ENCODE measurements around the gene LTB.

Gene LTB

GRCh38 chr6:31575952-31576685 lies 6.1 kb downstream of the LTB start:
- no peak for DNase-seq (ENCODE audit: low read depth)

GRCh38 chr6:31575335-31575901 lies 6.8 kb downstream of the LTB start, which contains the start of gene TNF:
Gene TNF, plus strand, starts transcription at chr6:31575565. Its CDS starts 177 bp downstream, at chr6:31575742.
- DNase-seq (ENCODE audit: low read depth), result peak; percentile 76

GRCh38 chr6:31574106-31575061 lies 7.8 kb downstream of the LTB start:
- no peak for DNase-seq (ENCODE audit: low read depth)

- DNase-seq (ENCODE audit: low read depth), result no peak
These were observed 8.8 kb downstream of the LTB start for GRCh38 chr6:31573239-31574105.

GRCh38 chr6:31572041-31572911 lies 9.9 kb downstream of the LTB start, which contains the start of gene LTA:
Gene LTA, plus strand, starts transcription at chr6:31572289. Its CDS starts 454 bp downstream, at chr6:31572743.
- DNase-seq (ENCODE audit: low read depth), result peak; percentile 55

GRCh38 chr6:31569861-31570536 lies 12.2 kb downstream of the LTB start:
- no peak for DNase-seq (ENCODE audit: low read depth)

- DNase-seq (ENCODE audit: low read depth), result no peak
These were observed 13.7 kb downstream of the LTB start for GRCh38 chr6:31568537-31568961.

- no peak for DNase-seq (ENCODE audit: low read depth)
These were observed 14.5 kb downstream of the LTB start for GRCh38 chr6:31567531-31568370.

- DNase-seq (ENCODE audit: low read depth), result no peak
These were observed 21.5 kb downstream of the LTB start for GRCh38 chr6:31560697-31561058.

- DNase-seq (ENCODE audit: low read depth), result no peak
These were observed 22.1 kb downstream of the LTB start for GRCh38 chr6:31559958-31560696.

GRCh38 chr6:31559606-31559957 lies 22.6 kb downstream of the LTB start:
- no peak for DNase-seq (ENCODE audit: low read depth)

- DNase-seq (ENCODE audit: low read depth), result peak; percentile 45
These were observed 23.4 kb downstream of the LTB start for GRCh38 chr6:31558631-31559500.

GRCh38 chr6:31558318-31558625 lies 24.0 kb downstream of the LTB start:
- no peak for DNase-seq (ENCODE audit: low read depth)

- DNase-seq (ENCODE audit: low read depth), result no peak
These were observed 24.5 kb downstream of the LTB start for GRCh38 chr6:31557443-31558317.

- no peak for DNase-seq (ENCODE audit: low read depth)
These were observed 25.9 kb downstream of the LTB start for GRCh38 chr6:31556307-31556706.

- DNase-seq (ENCODE audit: low read depth), result peak; percentile 42
These were observed 30.9 kb downstream of the LTB start for GRCh38 chr6:31551371-31551770.

GRCh38 chr6:31548544-31548873 lies 33.7 kb downstream of the LTB start:
- no peak for DNase-seq (ENCODE audit: low read depth)
